NCI-H2081 treated with DMSO at 0.1 percent for 48 hours (cell line): Measurements from ENCODE around the gene ARHGEF37.

Experiments used
- DNase-seq: peaks from one replicate; lab custom pipeline; 2025; lab: John Stamatoyannopoulos, UW

The ARHGEF37 gene

GRCh38 chr5:149675610-149676201 lies 94.4 kb downstream of the ARHGEF37 start:
- no peak for DNase-seq

GRCh38 chr5:149677731-149678130 lies 96.4 kb downstream of the ARHGEF37 start:
- DNase-seq: no peak

GRCh38 chr5:149679876-149680809 lies 98.8 kb downstream of the ARHGEF37 start:
- no peak for DNase-seq

- DNase-seq: no peak
These were observed 99.5 kb downstream of the ARHGEF37 start for GRCh38 chr5:149680810-149681221.

- no peak for DNase-seq
These were observed 100.0 kb downstream of the ARHGEF37 start for GRCh38 chr5:149681252-149681651.

GRCh38 chr5:149681922-149682321 lies 100.6 kb downstream of the ARHGEF37 start:
- DNase-seq: no peak

- DNase-seq: no peak
These were observed 101.3 kb downstream of the ARHGEF37 start for GRCh38 chr5:149682532-149683075.

GRCh38 chr5:149683964-149684363 lies 102.7 kb downstream of the ARHGEF37 start:
- DNase-seq: no peak

GRCh38 chr5:149684371-149684770 lies 103.1 kb downstream of the ARHGEF37 start:
- no peak for DNase-seq
